HepG2 (cell line): ENCODE results near the gene DUS2. TPM values are rescaled to one million over a fixed set of nuclear protein-coding genes. Genes with fewer than 3 reads are reported as not detected.
A peak's percentile ranks its signal among the peaks of the same experiment; 100 is the strongest.

Source experiments
- IRF2 ChIP-seq: IDR thresholded peaks from 2 replicates; pipeline ENCODE4 v1.6.1; 2018; ENCODE audit warnings: missing genetic modification reagents, missing compliant biosample characterization
- KDM5B ChIP-seq: sonication (generic); formaldehyde crosslinking; IDR thresholded peaks from 2 replicates; pipeline ENCODE4 v1.4.0; 2020; ENCODE audit warnings: missing genetic modification reagents, mild to moderate bottlenecking, borderline replicate concordance
- NR2C2 ChIP-seq: sonication (generic); formaldehyde crosslinking; IDR thresholded peaks from 2 replicates; pipeline ENCODE4 v1.4.0; 2020; ENCODE audit warnings: missing genetic modification reagents, mild to moderate bottlenecking, moderate library complexity, borderline replicate concordance
- PAWR ChIP-seq: sonication (generic); formaldehyde crosslinking; IDR thresholded peaks from 2 replicates; pipeline ENCODE4 v1.4.0; 2020; ENCODE audit warnings: missing genetic modification reagents, mild to moderate bottlenecking, borderline replicate concordance
- SNRNP70 ChIP-seq: fragments of 200-400 bp; formaldehyde crosslinking; IDR thresholded peaks from 2 replicates; pipeline ENCODE4 v1.6.1; 2017; ENCODE audit warnings: mild to moderate bottlenecking, low read depth, low read length, moderate library complexity
- SP1 ChIP-seq, 2 experiments: fragments of 450-650 bp in 1 of 2; sonication (generic) in 1 of 2; formaldehyde crosslinking in 1 of 2; IDR thresholded peaks; 2 replicates each; pipeline versions ENCODE4 v1.4.0 to v1.6.1; 2016 to 2020; ENCODE audit warnings: missing genetic modification reagents in 1 of 2
- TCF12 ChIP-seq, 2 experiments: fragments of 450-650 bp in 1 of 2; sonication (generic) in 1 of 2; formaldehyde crosslinking in 1 of 2; IDR thresholded peaks; 2 replicates each; pipeline versions ENCODE4 v1.6.1 to v1.8.0; 2017 to 2022; ENCODE audit warnings: antibody characterized with exemption in 1 of 2, mild to moderate bottlenecking in 1 of 2, missing genetic modification reagents in 1 of 2, moderate library complexity in 1 of 2
- ZNF772 ChIP-seq: sonication (generic); formaldehyde crosslinking; IDR thresholded peaks from 2 replicates; pipeline ENCODE4 v1.5.0; 2020; ENCODE audit warnings: mild to moderate bottlenecking, missing genetic modification reagents
- polyA plus RNA-seq, 8 experiments: library from polyadenylated mRNA; depleted of rRNA in 3 of 8; stranded (reverse) in 7 of 8; unstranded in 1 of 8; fragments of >200 nt; fragmentation: Illumina TruSeq in 4 of 8; extraction: Trizol in 4 of 8; gene quantifications; 2 replicates each; pipeline versions ENCODE4 v1.2.1 to v1.2.3, GENCODE V29; 2011 to 2016; ENCODE audit warnings: low read depth in 4 of 8, missing spikeins in 1 of 8, mixed read lengths in 1 of 8; ENCODE audit not compliant: insufficient read depth in 1 of 8
- total RNA-seq, 5 experiments: library from RNA; depleted of rRNA; stranded (reverse); fragments of >200 nt; fragmentation: Illumina TruSeq; extraction: Trizol; gene quantifications; 2 replicates each; pipeline ENCODE4 v1.2.3, GENCODE V29; 2016; ENCODE audit warnings: low read depth in 1 of 5
- TF ChIP-seq, protein P1 (sequence below): sonication (generic); formaldehyde crosslinking; IDR thresholded peaks from 2 replicates; pipeline ENCODE4 v1.8.0; 2022; ENCODE audit warnings: missing genetic modification reagents, low read depth, mild to moderate bottlenecking, borderline replicate concordance
- TF ChIP-seq, protein P2 (sequence below): sonication (generic); formaldehyde crosslinking; IDR thresholded peaks from 2 replicates; pipeline ENCODE4 v1.5.1; 2020; ENCODE audit warnings: missing genetic modification reagents, mild to moderate bottlenecking, borderline replicate concordance
- TF ChIP-seq, protein P3 (sequence below): sonication (generic); formaldehyde crosslinking; IDR thresholded peaks from 2 replicates; pipeline ENCODE4 v1.4.0; 2020; ENCODE audit warnings: missing genetic modification reagents
- TF ChIP-seq, protein P4 (sequence below): sonication (generic); formaldehyde crosslinking; conservative IDR thresholded peaks from 2 replicates; pipeline ENCODE4 v1.8.0; 2022; ENCODE audit warnings: missing genetic modification reagents
- TF ChIP-seq, protein P5 (sequence below): sonication (generic); formaldehyde crosslinking; IDR thresholded peaks from 2 replicates; pipeline ENCODE4 v1.5.0; 2020; ENCODE audit warnings: mild to moderate bottlenecking, missing genetic modification reagents, borderline replicate concordance
- TF ChIP-seq, protein P6 (sequence below): sonication (generic); formaldehyde crosslinking; IDR thresholded peaks from 2 replicates; pipeline ENCODE4 v1.4.0; 2020; ENCODE audit warnings: missing genetic modification reagents
- TF ChIP-seq, protein P7 (sequence below): sonication (generic); formaldehyde crosslinking; IDR thresholded peaks from 2 replicates; pipeline ENCODE4 v1.9.0; 2021; ENCODE audit warnings: missing genetic modification reagents, mild to moderate bottlenecking, borderline replicate concordance

The DUS2 gene
- total and polyA plus RNA-seq, 2 of the 13 experiments (the other 11 are each of a cell fraction or from before 2014, with no cell fraction given): 17.8 to 25.1 TPM

DNA sequence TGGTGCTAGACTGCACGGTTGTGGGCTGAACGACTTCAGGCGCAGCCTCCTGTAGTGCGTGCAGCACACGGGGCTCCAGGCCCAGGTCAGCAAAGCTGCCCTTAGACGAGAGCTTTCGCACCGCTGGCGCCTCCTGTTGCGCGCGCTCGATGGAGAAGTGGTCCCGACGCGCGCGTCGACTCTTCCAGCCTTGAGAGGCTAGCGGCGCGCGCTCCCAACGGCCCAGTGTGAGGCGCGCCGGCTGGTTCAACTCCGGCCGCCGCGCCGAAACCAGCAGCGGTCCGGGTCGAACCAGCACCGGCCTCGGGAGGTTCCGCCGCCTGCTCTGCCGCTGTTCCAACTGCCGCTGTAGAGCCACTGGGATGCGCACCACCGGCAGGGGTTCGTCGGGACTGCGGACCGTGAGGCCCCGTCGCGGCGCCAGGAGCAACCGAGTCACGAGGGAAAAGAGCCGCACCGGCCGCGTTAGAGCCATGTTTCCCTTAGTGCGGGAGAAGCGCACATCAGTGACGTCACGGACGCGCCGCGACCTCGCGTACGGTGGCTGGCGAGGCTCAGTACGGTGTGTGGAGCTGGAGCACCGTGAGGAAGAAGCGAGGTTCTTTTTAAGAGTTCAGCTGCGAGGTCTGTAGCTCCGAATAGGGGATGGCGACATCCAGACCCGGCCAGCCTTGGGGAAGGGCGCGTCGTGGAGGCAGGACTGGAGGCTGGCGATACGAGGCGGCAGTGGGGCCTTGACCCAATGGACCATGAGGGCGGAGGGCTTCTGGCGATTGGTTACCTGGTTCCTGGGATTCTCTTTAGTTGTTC is at the start of gene DUS2, which contains the start of gene DDX28 (continued):
- TF ChIP-seq, protein P1, sequence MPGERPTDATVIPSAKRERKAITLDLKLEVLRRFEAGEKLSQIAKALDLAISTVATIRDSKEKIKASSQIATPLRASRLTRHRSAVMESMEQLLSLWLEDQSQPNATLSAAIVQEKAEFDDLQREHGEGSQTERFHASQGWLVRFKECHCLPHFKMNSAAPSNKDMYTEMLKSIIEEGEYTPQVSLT: no peak
- TF ChIP-seq, protein P2, sequence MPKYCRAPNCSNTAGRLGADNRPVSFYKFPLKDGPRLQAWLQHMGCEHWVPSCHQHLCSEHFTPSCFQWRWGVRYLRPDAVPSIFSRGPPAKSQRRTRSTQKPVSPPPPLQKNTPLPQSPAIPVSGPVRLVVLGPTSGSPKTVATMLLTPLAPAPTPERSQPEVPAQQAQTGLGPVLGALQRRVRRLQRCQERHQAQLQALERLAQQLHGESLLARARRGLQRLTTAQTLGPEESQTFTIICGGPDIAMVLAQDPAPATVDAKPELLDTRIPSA (CRISPR knock-in tag): peak; percentile 87
- TF ChIP-seq IRF2 (CRISPR knock-in tag) (peak; percentile 95), ZNF772 (CRISPR knock-in tag) (peak; percentile 30; the same call in 1 of the 2 replicates), TCF12 (IDR thresholded peaks at IDR 0.05) (no peak), TCF12 (CRISPR knock-in tag; IDR thresholded peaks at IDR 0.05) (peak; percentile 83; the same call in 1 of the 2 replicates), SP1 (IDR thresholded peaks at IDR 0.05) (no peak), SP1 (CRISPR knock-in tag; IDR thresholded peaks at IDR 0.05) (peak; percentile 85), NR2C2 (CRISPR knock-in tag) (peak; percentile 98), PAWR (no peak; the same call in 1 of the 2 replicates), SNRNP70 (no peak), KDM5B (CRISPR knock-in tag) (peak; percentile 94; the same call in 1 of the 2 replicates)
- TF ChIP-seq, protein P3, sequence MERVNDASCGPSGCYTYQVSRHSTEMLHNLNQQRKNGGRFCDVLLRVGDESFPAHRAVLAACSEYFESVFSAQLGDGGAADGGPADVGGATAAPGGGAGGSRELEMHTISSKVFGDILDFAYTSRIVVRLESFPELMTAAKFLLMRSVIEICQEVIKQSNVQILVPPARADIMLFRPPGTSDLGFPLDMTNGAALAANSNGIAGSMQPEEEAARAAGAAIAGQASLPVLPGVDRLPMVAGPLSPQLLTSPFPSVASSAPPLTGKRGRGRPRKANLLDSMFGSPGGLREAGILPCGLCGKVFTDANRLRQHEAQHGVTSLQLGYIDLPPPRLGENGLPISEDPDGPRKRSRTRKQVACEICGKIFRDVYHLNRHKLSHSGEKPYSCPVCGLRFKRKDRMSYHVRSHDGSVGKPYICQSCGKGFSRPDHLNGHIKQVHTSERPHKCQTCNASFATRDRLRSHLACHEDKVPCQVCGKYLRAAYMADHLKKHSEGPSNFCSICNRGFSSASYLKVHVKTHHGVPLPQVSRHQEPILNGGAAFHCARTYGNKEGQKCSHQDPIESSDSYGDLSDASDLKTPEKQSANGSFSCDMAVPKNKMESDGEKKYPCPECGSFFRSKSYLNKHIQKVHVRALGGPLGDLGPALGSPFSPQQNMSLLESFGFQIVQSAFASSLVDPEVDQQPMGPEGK: peak; percentile 68
- TF ChIP-seq, protein P4, sequence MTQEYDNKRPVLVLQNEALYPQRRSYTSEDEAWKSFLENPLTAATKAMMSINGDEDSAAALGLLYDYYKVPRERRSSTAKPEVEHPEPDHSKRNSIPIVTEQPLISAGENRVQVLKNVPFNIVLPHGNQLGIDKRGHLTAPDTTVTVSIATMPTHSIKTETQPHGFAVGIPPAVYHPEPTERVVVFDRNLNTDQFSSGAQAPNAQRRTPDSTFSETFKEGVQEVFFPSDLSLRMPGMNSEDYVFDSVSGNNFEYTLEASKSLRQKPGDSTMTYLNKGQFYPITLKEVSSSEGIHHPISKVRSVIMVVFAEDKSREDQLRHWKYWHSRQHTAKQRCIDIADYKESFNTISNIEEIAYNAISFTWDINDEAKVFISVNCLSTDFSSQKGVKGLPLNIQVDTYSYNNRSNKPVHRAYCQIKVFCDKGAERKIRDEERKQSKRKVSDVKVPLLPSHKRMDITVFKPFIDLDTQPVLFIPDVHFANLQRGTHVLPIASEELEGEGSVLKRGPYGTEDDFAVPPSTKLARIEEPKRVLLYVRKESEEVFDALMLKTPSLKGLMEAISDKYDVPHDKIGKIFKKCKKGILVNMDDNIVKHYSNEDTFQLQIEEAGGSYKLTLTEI (CRISPR knock-in tag): no peak
- TF ChIP-seq, protein P5, sequence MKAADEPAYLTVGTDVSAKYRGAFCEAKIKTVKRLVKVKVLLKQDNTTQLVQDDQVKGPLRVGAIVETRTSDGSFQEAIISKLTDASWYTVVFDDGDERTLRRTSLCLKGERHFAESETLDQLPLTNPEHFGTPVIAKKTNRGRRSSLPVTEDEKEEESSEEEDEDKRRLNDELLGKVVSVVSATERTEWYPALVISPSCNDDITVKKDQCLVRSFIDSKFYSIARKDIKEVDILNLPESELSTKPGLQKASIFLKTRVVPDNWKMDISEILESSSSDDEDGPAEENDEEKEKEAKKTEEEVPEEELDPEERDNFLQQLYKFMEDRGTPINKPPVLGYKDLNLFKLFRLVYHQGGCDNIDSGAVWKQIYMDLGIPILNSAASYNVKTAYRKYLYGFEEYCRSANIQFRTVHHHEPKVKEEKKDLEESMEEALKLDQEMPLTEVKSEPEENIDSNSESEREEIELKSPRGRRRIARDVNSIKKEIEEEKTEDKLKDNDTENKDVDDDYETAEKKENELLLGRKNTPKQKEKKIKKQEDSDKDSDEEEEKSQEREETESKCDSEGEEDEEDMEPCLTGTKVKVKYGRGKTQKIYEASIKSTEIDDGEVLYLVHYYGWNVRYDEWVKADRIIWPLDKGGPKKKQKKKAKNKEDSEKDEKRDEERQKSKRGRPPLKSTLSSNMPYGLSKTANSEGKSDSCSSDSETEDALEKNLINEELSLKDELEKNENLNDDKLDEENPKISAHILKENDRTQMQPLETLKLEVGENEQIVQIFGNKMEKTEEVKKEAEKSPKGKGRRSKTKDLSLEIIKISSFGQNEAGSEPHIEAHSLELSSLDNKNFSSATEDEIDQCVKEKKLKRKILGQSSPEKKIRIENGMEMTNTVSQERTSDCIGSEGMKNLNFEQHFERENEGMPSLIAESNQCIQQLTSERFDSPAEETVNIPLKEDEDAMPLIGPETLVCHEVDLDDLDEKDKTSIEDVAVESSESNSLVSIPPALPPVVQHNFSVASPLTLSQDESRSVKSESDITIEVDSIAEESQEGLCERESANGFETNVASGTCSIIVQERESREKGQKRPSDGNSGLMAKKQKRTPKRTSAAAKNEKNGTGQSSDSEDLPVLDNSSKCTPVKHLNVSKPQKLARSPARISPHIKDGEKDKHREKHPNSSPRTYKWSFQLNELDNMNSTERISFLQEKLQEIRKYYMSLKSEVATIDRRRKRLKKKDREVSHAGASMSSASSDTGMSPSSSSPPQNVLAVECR (CRISPR knock-in tag): peak; percentile 100
- TF ChIP-seq, protein P6, sequence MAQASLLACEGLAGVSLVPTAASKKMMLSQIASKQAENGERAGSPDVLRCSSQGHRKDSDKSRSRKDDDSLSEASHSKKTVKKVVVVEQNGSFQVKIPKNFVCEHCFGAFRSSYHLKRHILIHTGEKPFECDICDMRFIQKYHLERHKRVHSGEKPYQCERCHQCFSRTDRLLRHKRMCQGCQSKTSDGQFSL (CRISPR knock-in tag): no peak; the same call in 1 of the 2 replicates
- TF ChIP-seq, protein P7, sequence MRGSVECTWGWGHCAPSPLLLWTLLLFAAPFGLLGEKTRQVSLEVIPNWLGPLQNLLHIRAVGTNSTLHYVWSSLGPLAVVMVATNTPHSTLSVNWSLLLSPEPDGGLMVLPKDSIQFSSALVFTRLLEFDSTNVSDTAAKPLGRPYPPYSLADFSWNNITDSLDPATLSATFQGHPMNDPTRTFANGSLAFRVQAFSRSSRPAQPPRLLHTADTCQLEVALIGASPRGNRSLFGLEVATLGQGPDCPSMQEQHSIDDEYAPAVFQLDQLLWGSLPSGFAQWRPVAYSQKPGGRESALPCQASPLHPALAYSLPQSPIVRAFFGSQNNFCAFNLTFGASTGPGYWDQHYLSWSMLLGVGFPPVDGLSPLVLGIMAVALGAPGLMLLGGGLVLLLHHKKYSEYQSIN (CRISPR knock-in tag): no peak
